HepG2 (cell line): ENCODE results near the gene TMEM187. TPM values are rescaled to one million over a fixed set of nuclear protein-coding genes. Genes with fewer than 3 reads are reported as not detected.

Source experiments
- KLF12 ChIP-seq: sonication (generic); formaldehyde crosslinking; IDR thresholded peaks from 2 replicates; pipeline ENCODE4 v1.4.0; 2020; ENCODE audit warnings: missing genetic modification reagents, borderline replicate concordance
- NR0B2 ChIP-seq: sonication (generic); formaldehyde crosslinking; IDR thresholded peaks from 2 replicates; pipeline ENCODE4 v1.4.0; 2020; ENCODE audit warnings: mild to moderate bottlenecking, missing genetic modification reagents
- POGK ChIP-seq: sonication (generic); formaldehyde crosslinking; conservative IDR thresholded peaks from 2 replicates; pipeline ENCODE4 v1.8.0; 2022; ENCODE audit warnings: mild to moderate bottlenecking, moderate library complexity, missing genetic modification reagents
- RARA ChIP-seq: IDR thresholded peaks from 2 replicates; pipeline ENCODE4 v1.6.1; 2016; ENCODE audit warnings: missing genetic modification reagents, missing compliant biosample characterization
- REL ChIP-seq: sonication (generic); formaldehyde crosslinking; conservative IDR thresholded peaks from 2 replicates; pipeline ENCODE4 v1.8.0; 2022; ENCODE audit warnings: mild to moderate bottlenecking, missing genetic modification reagents, moderate library complexity
- SALL2 ChIP-seq: sonication (generic); formaldehyde crosslinking; IDR thresholded peaks from 2 replicates; pipeline ENCODE4 v1.8.1; 2023; ENCODE audit warnings: mild to moderate bottlenecking, missing genetic modification reagents, inconsistent platforms
- SATB2 ChIP-seq: sonication (generic); formaldehyde crosslinking; IDR thresholded peaks from 2 replicates; pipeline ENCODE4 v1.5.0; 2020; ENCODE audit warnings: missing genetic modification reagents
- TFDP2 ChIP-seq: sonication (generic); formaldehyde crosslinking; IDR thresholded peaks from 2 replicates; pipeline ENCODE4 v1.4.0; 2020; ENCODE audit warnings: missing genetic modification reagents
- ZBTB1 ChIP-seq: sonication (generic); formaldehyde crosslinking; IDR thresholded peaks from 2 replicates; pipeline ENCODE4 v1.4.0; 2020; ENCODE audit warnings: missing genetic modification reagents, borderline replicate concordance
- ZBTB39 ChIP-seq: sonication (generic); formaldehyde crosslinking; IDR thresholded peaks from 2 replicates; pipeline ENCODE4 v1.5.0; 2020; ENCODE audit warnings: missing genetic modification reagents
- ZNF326 ChIP-seq: sonication (generic); formaldehyde crosslinking; IDR thresholded peaks from 2 replicates; pipeline ENCODE4 v1.4.0; 2020; ENCODE audit warnings: missing genetic modification reagents, borderline replicate concordance
- ZNF33A ChIP-seq: sonication (generic); formaldehyde crosslinking; IDR thresholded peaks from 2 replicates; pipeline ENCODE4 v1.5.1; 2020; ENCODE audit warnings: missing genetic modification reagents, mild to moderate bottlenecking, moderate library complexity, borderline replicate concordance
- ZNF512B ChIP-seq: sonication (generic); formaldehyde crosslinking; IDR thresholded peaks from 2 replicates; pipeline ENCODE4 v1.5.1; 2020; ENCODE audit warnings: missing genetic modification reagents, mild to moderate bottlenecking, borderline replicate concordance
- polyA plus RNA-seq, 8 experiments: library from polyadenylated mRNA; depleted of rRNA in 3 of 8; stranded (reverse) in 7 of 8; unstranded in 1 of 8; fragments of >200 nt; fragmentation: Illumina TruSeq in 4 of 8; extraction: Trizol in 4 of 8; gene quantifications; 2 replicates each; pipeline versions ENCODE4 v1.2.1 to v1.2.3, GENCODE V29; 2011 to 2016; ENCODE audit warnings: low read depth in 4 of 8, missing spikeins in 1 of 8, mixed read lengths in 1 of 8; ENCODE audit not compliant: insufficient read depth in 1 of 8
- total RNA-seq, 5 experiments: library from RNA; depleted of rRNA; stranded (reverse); fragments of >200 nt; fragmentation: Illumina TruSeq; extraction: Trizol; gene quantifications; 2 replicates each; pipeline ENCODE4 v1.2.3, GENCODE V29; 2016; ENCODE audit warnings: low read depth in 1 of 5
- TF ChIP-seq, protein P1 (sequence below): sonication (generic); formaldehyde crosslinking; IDR thresholded peaks from 2 replicates; pipeline ENCODE4 v1.8.0; 2022; ENCODE audit warnings: mild to moderate bottlenecking, missing genetic modification reagents, moderate library complexity
- TF ChIP-seq, protein P2 (sequence below): sonication (generic); formaldehyde crosslinking; conservative IDR thresholded peaks from 2 replicates; pipeline ENCODE4 v1.8.0; 2022; ENCODE audit warnings: missing genetic modification reagents

Gene TMEM187
- total and polyA plus RNA-seq, 2 of the 13 experiments (the other 11 are each of a cell fraction or from before 2014, with no cell fraction given), result 2.2 to 6.2 TPM

GRCh38 chrX:153927922-153928760 is 44.4 kb upstream of the TMEM187 start (continued):
- TF ChIP-seq ZBTB39 (CRISPR knock-in tag) (no peak), RARA (no peak), ZNF33A (CRISPR knock-in tag) (no peak), REL (CRISPR knock-in tag) (no peak), KLF12 (CRISPR knock-in tag) (peak; percentile 78; the same call in 1 of the 2 replicates), SALL2 (CRISPR knock-in tag) (0 out of 2 replicates have a peak, but pooled peaks have one; percentile 19), SATB2 (CRISPR knock-in tag) (no peak), ZNF512B (CRISPR knock-in tag) (no peak), ZBTB1 (CRISPR knock-in tag) (no peak), NR0B2 (CRISPR knock-in tag) (no peak), TFDP2 (peak; percentile 80), POGK (peak; percentile 61; the same call in 1 of the 2 replicates), ZNF326 (no peak)
- TF ChIP-seq, protein P1, sequence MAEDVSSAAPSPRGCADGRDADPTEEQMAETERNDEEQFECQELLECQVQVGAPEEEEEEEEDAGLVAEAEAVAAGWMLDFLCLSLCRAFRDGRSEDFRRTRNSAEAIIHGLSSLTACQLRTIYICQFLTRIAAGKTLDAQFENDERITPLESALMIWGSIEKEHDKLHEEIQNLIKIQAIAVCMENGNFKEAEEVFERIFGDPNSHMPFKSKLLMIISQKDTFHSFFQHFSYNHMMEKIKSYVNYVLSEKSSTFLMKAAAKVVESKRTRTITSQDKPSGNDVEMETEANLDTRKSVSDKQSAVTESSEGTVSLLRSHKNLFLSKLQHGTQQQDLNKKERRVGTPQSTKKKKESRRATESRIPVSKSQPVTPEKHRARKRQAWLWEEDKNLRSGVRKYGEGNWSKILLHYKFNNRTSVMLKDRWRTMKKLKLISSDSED, result no peak
- TF ChIP-seq, protein P2, sequence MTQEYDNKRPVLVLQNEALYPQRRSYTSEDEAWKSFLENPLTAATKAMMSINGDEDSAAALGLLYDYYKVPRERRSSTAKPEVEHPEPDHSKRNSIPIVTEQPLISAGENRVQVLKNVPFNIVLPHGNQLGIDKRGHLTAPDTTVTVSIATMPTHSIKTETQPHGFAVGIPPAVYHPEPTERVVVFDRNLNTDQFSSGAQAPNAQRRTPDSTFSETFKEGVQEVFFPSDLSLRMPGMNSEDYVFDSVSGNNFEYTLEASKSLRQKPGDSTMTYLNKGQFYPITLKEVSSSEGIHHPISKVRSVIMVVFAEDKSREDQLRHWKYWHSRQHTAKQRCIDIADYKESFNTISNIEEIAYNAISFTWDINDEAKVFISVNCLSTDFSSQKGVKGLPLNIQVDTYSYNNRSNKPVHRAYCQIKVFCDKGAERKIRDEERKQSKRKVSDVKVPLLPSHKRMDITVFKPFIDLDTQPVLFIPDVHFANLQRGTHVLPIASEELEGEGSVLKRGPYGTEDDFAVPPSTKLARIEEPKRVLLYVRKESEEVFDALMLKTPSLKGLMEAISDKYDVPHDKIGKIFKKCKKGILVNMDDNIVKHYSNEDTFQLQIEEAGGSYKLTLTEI (CRISPR knock-in tag), result no peak
